GM23338 (cell line): ENCODE results near the gene CMBL. TPM values are rescaled to one million over a fixed set of nuclear protein-coding genes. Genes with fewer than 3 reads are reported as not detected.
A peak's percentile ranks its signal among the peaks of the same experiment; 100 is the strongest.

ENCODE experiments used
- ATAC-seq: fragments of 200-7000 bp; cut with Tn5 transposase; 3 replicates; pipeline ENCODE4 v1.9.1; 2020
- DNase-seq: peaks from one replicate; pipeline ENCODE4 v3.0.0-alpha.2; 2015; ENCODE audit warnings: low spot score
- H2AFZ ChIP-seq: fragments of 200-600 bp; sonication (generic); 2 replicates; pipeline ENCODE4 v1.8.0; 2016; ENCODE audit warnings: antibody characterized with exemption, mild to moderate bottlenecking, moderate library complexity
- H3F3A ChIP-seq: fragments of 200-600 bp; sonication (generic); replicated peaks from 2 replicates; pipeline ENCODE4 v1.8.0; 2017; ENCODE audit warnings: antibody characterized with exemption, mixed run types, low read depth
- H3K27ac ChIP-seq: fragments of 200-600 bp; sonication (generic); 2 replicates; pipeline ENCODE4 v1.6.1; 2016; ENCODE audit warnings: low read depth
- H3K27me3 ChIP-seq: fragments of 200-600 bp; sonication (generic); 2 replicates; pipeline ENCODE4 v1.8.0; 2016; ENCODE audit warnings: mild to moderate bottlenecking, mixed run types, moderate library complexity; ENCODE audit not compliant: insufficient read depth
- H3K36me3 ChIP-seq: fragments of 200-600 bp; sonication (generic); 2 replicates; pipeline ENCODE4 v1.8.0; 2016; ENCODE audit warnings: mild to moderate bottlenecking; ENCODE audit not compliant: insufficient read depth
- H3K4me1 ChIP-seq: fragments of 200-600 bp; sonication (generic); 2 replicates; pipeline ENCODE4 v1.8.0; 2016; ENCODE audit warnings: mild to moderate bottlenecking, moderate library complexity; ENCODE audit not compliant: insufficient read depth
- H3K4me2 ChIP-seq: fragments of 200-600 bp; sonication (generic); 2 replicates; pipeline ENCODE4 v1.7.1; 2017; ENCODE audit warnings: mixed run types
- H3K4me3 ChIP-seq: fragments of 200-600 bp; sonication (generic); 2 replicates; pipeline ENCODE4 v1.6.1; 2016; ENCODE audit warnings: mixed run types
- H3K79me2 ChIP-seq: fragments of 200-600 bp; sonication (generic); replicated peaks from 2 replicates; pipeline ENCODE4 v1.8.0; 2017; ENCODE audit warnings: mild to moderate bottlenecking; ENCODE audit not compliant: insufficient read depth
- H3K9me2 ChIP-seq: fragments of 200-600 bp; sonication (generic); 2 replicates; pipeline ENCODE4 v1.8.0; 2017; ENCODE audit not compliant: insufficient read depth
- H4K20me1 ChIP-seq: fragments of 200-600 bp; sonication (generic); replicated peaks from 2 replicates; pipeline ENCODE4 v1.8.0; 2017; ENCODE audit warnings: mild to moderate bottlenecking; ENCODE audit not compliant: insufficient read depth
- H3K27ac Mint-ChIP-seq: 2 replicates; pipeline ENCODE4 v1.8.0; 2020; ENCODE audit warnings: inconsistent platforms, mild to moderate bottlenecking, moderate library complexity, mixed read lengths
- H3K27me3 Mint-ChIP-seq: 3 replicates; pipeline ENCODE4 v1.8.0; 2022; ENCODE audit warnings: low read depth, mild to moderate bottlenecking, moderate library complexity, mixed read lengths, inconsistent platforms; ENCODE audit not compliant: insufficient read depth, poor library complexity
- H3K36me3 Mint-ChIP-seq: 3 replicates; pipeline ENCODE4 v1.8.0; 2021; ENCODE audit warnings: low read depth, mild to moderate bottlenecking, inconsistent platforms, moderate library complexity, mixed read lengths
- H3K4me1 Mint-ChIP-seq: 3 replicates; pipeline ENCODE4 v1.8.0; 2020; ENCODE audit warnings: mild to moderate bottlenecking, inconsistent platforms, mixed read lengths
- H3K4me3 Mint-ChIP-seq: 3 replicates; pipeline ENCODE4 v1.8.0; 2021; ENCODE audit warnings: moderate library complexity, mild to moderate bottlenecking, inconsistent platforms, mixed read lengths
- H3K9me3 Mint-ChIP-seq: 3 replicates; pipeline ENCODE4 v1.8.0; 2020; ENCODE audit warnings: moderate library complexity, mild to moderate bottlenecking, inconsistent platforms, mixed read lengths
- CREB1 ChIP-seq: fragments of 250-450 bp; sonication (Bioruptor Pico); IDR thresholded peaks from 2 replicates; pipeline ENCODE4 v1.5.0; 2020; ENCODE audit warnings: low read depth, mild to moderate bottlenecking, moderate library complexity
- CTCF ChIP-seq, 2 experiments: fragments of 200-600 bp in 1 of 2; sonication (generic) in 1 of 2; conservative IDR thresholded peaks; 2 replicates each; pipeline versions ENCODE4 v1.5.1 to v1.6.1; 2016 to 2017; ENCODE audit warnings: antibody characterized with exemption in 2 of 2, low read depth in 2 of 2, mild to moderate bottlenecking in 2 of 2, moderate library complexity in 1 of 2
- ETS1 ChIP-seq: IDR thresholded peaks from 2 replicates; pipeline ENCODE4 v1.6.1; 2016; ENCODE audit warnings: antibody characterized with exemption
- EZH2 ChIP-seq: fragments of 200-600 bp; sonication (generic); IDR thresholded peaks from one replicate; pipeline ENCODE4 v1.8.0; 2017; ENCODE audit warnings: antibody characterized with exemption, mild to moderate bottlenecking, low read depth; ENCODE audit not compliant: unreplicated experiment
- EZH2phosphoT487 ChIP-seq: fragments of 200-600 bp; sonication (generic); IDR thresholded peaks from one replicate; pipeline ENCODE4 v1.8.1; 2018; ENCODE audit warnings: antibody characterized with exemption; ENCODE audit not compliant: unreplicated experiment
- JUNB ChIP-seq: IDR thresholded peaks from one replicate; pipeline ENCODE4 v1.6.1; 2016; ENCODE audit warnings: antibody characterized with exemption; ENCODE audit not compliant: unreplicated experiment
- NANOG ChIP-seq: IDR thresholded peaks from 2 replicates; pipeline ENCODE4 v1.6.1; 2016; ENCODE audit warnings: antibody characterized with exemption, borderline replicate concordance
- POLR2AphosphoS5 ChIP-seq: IDR thresholded peaks from 2 replicates; pipeline ENCODE4 v1.6.1; 2016; ENCODE audit warnings: antibody characterized with exemption, low read depth
- REST ChIP-seq: IDR thresholded peaks from one replicate; pipeline ENCODE4 v1.6.1; 2018; ENCODE audit warnings: antibody characterized with exemption; ENCODE audit not compliant: unreplicated experiment
- STAT1 ChIP-seq: IDR thresholded peaks from one replicate; pipeline ENCODE4 v1.6.1; 2016; ENCODE audit warnings: antibody characterized with exemption; ENCODE audit not compliant: unreplicated experiment
- ZNF114 ChIP-seq: fragments of 250-450 bp; sonication (Bioruptor Pico); IDR thresholded peaks from 2 replicates; pipeline ENCODE4 v1.5.0; 2020; ENCODE audit warnings: mild to moderate bottlenecking, moderate library complexity
- ZNF331 ChIP-seq: fragments of 250-450 bp; sonication (Bioruptor Pico); IDR thresholded peaks from 2 replicates; pipeline ENCODE4 v1.5.0; 2020; ENCODE audit warnings: low read depth, mild to moderate bottlenecking, moderate library complexity
- ZNF462 ChIP-seq: fragments of 250-450 bp; sonication (Bioruptor Pico); IDR thresholded peaks from 2 replicates; pipeline ENCODE4 v1.5.0; 2020; ENCODE audit warnings: mild to moderate bottlenecking, moderate library complexity
- polyA plus RNA-seq: library from polyadenylated mRNA; unstranded; fragments of >200 nt; fragmentation: Nextera tagmentation; extraction: Ambion mirVana; gene quantifications from 2 replicates; pipeline ENCODE4 v1.2.1, GENCODE V29; 2016
- total RNA-seq: library from RNA; depleted of rRNA; stranded (reverse); fragments of >200 nt; shearing (Covaris generic); gene quantifications from 2 replicates; pipeline ENCODE4 v1.2.3, GENCODE V29; 2014

CMBL gene
- total and polyA plus RNA-seq, 2 experiments from 2014 or later, result 13.2 to 24.1 TPM

GRCh38 chr5:10354048-10354872 lies 46.6 kb upstream of the CMBL start:
- TF ChIP-seq NANOG (no peak), JUNB (no peak), EZH2 (no peak), CREB1 (CRISPR knock-in tag) (no peak), ETS1 (no peak), ZNF331 (CRISPR knock-in tag) (no peak), ZNF114 (CRISPR knock-in tag) (no peak), EZH2phosphoT487 (no peak), ZNF462 (no peak), POLR2AphosphoS5 (no peak), CTCF (conservative IDR thresholded peaks at IDR 0.05; ENCODE audit: low read depth in 2 of 2) (no peak), REST (no peak), STAT1 (no peak)
- H3K9me3 Mint-ChIP-seq, result no peaks in the 10 kb centered on the region
- DNase-seq, result peak; percentile 53
- Histone ChIP-seq H3K9me2 (no peaks in the 10 kb centered on the region), H3K4me2 (peak overlapping the region; percentile 95), H4K20me1 (peaks cover 25% of the 10 kb centered on the region), H3K27ac (peak overlapping the region; percentile 96), H3K79me2 (peaks cover 52% of the 10 kb centered on the region), H3K27me3 (peaks cover 10% of the 10 kb centered on the region), H2AFZ (peak overlapping the region; percentile 77), H3F3A (peaks cover 4% of the 10 kb centered on the region; the same call in 1 of the 2 replicates), H3K4me3 (peak overlapping the region; percentile 82), H3K36me3 (no peaks in the 10 kb centered on the region), H3K4me1 (peaks cover 14% of the 10 kb centered on the region)
- H3K4me1 Mint-ChIP-seq, result peaks cover 37% of the 10 kb centered on the region
- H3K36me3 Mint-ChIP-seq, result no peaks in the 10 kb centered on the region; the same call in 2 of the 3 replicates
- peak; percentile 21 for ATAC-seq
- H3K27me3 Mint-ChIP-seq, result peaks cover 15% of the 10 kb centered on the region
- H3K4me3 Mint-ChIP-seq, result peak overlapping the region; percentile 98
- H3K27ac Mint-ChIP-seq, result peak overlapping the region; percentile 99
